ENCODE results near the gene ING2.
"Not testable (repeated sequence)": the region's sequence is repeated elsewhere in the genome, so short reads cannot be mapped to it uniquely, and the experiment has no call there.

Gene ING2, protein sequence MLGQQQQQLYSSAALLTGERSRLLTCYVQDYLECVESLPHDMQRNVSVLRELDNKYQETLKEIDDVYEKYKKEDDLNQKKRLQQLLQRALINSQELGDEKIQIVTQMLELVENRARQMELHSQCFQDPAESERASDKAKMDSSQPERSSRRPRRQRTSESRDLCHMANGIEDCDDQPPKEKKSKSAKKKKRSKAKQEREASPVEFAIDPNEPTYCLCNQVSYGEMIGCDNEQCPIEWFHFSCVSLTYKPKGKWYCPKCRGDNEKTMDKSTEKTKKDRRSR
- total RNA-seq, result 8.2 reads per million in 2 donors

DNA sequence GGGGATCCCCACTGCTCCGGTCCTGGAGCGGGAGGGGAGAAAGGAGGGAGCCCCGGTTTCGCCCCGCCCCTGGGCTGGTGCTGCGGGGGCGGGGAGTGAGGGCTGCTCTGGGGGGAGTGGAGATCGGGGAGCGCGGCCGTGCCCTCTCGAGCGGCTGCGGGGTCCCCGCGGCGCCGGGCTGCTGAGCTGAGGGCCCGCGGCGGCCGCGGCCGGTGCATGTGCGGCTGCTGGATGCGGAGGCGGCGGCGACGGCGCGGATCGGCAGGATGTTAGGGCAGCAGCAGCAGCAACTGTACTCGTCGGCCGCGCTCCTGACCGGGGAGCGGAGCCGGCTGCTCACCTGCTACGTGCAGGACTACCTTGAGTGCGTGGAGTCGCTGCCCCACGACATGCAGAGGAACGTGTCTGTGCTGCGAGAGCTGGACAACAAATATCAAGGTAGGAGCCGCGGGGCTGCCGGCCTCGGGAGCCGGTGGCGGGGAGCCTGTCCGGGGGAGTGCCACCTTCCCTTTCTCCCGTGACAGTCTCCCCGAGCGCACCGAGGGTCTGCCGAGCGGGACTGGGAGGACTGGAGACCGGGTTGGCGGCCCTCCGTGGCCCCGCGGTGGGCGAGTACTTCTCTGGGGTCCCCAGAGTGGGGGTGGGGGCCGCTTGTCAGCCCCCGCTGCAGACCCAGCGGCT, at the start of gene ING2:
ING2 (plus strand) TSS at position 129 of the 681 bp plus-strand sequence; CDS start at position 267, 138 bp downstream.
- DNase-seq, result peak; percentile 90

DNA sequence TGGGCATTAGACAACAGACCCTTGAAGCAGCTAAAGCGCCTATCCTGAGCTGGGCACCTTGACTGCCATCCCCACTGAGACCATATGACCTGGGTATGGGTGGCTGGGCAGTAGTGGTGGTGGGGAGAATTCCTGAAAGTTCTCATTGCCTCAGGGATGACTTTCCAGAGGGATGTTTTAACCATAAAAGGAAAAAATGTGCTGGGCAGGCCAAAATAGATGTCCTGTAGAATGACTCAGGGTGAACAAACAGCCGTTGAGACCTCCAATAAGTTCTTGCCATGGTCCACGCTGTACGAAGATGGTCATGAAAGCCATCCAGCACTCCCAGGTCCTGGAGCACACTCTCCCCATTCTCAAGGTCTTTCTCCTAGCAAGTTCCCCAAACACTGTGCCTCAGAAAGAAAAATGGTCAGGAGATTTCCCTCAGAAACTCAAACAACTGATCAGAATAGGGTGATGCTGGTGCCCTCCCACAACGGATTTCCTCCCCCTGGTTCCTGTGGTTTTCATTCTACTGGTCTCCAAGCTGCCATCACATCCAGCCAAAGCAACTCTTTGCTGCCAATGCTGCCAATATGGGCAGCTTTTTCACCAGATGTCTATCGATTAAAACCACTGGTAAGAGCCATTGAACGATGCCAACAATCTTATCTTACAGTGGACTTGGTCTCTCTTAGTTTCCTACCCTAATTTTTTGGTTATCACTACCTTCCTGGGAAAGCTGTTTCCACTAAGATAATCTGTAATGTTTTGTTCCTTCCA, 49.2 kb upstream of the ING2 start:
- DNase-seq, result no peak

DNA sequence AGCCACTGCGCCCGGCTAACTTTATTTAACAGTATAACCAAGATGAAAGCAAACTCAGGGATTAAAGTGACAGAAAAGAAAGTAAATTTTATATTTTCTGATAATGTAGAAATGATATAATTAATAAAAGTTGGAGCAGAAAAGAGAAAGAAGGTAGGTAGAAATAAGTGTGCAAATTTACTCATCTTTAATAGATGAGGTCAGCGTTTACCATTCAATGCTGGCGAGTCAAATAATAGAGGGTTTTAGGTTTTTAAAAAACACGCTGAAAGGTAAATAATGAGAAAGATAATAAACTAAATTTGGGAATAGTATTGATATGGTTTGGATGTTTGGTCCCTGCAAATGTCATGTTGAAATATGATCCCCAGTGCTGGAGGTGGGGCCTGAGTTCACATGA, 46.9 kb upstream of the ING2 start:
- DNase-seq, result no peak

DNA sequence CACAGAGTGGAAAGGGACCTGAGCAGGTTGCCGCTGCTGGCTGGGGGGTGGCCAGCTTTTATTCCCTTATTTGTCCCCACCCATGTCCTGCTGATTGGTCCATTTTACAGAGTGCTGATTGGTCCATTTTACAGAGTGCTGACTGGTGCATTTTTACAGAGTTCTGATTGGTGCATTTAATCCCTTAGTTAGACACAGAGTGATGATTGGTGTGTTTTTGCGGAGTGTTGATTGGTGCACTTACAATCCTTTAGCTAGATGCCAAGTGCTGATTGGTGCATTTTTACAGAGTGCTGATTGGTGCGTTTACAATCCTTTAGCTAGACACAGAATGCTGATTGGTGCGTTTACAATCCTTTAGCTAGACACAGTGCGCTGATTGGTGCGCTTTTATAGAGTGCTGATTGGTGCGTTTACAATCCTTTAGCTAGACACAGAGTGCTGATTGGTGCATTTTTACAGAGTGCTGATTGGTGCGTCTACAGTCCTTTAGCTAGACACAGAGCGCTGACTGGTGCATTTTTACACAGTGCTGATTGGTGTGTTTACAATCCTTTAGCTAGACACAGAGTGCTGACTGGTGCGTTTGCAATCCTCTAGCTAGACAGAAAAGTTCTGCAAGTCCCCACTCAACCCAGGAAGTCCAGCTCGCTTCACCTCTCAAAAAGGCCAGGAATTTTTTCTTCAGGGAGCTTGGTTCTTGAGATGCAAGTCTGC, 40.8 kb upstream of the ING2 start:
- DNase-seq, result not testable (repeated sequence)

DNA sequence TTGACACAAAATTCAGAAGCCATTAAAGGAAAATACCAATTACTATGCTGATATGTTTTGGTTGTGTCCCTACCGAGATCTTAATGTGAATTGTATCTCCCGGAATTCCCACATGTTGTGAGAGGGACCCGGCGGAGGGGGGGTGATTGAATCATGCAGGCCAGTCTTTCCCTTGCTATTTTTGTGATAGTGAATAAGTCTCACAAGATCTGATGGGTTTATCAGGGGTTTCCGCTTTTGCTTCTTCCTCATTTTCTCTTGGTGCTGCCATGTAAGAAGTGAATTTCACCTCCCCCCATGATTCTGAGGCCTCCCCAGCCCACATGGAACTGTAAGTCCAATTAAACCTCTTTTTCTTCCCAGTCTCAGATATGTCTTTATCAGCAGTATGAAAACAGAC, 39.0 kb upstream of the ING2 start:
- DNase-seq, result not testable (repeated sequence)

DNA sequence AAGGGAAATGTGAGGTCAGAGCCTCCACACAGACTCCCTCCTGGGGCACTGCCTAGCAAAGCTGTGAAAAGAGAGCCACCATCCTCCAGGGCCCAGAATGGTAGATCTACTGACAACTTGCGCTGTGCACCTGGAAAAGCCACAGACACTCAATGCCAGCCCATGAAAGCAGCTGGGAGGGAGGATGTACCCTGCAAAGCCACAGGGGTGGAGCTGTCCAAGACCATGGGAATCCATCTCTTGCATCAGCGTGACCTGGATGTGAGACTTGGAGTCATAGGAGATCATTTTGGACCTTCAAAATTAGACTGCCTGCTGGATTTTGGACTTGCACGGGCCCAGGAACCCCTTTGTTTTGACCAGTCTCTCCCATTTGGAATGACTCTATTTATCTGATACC, 37.6 kb upstream of the ING2 start:
- no peak for DNase-seq

DNA sequence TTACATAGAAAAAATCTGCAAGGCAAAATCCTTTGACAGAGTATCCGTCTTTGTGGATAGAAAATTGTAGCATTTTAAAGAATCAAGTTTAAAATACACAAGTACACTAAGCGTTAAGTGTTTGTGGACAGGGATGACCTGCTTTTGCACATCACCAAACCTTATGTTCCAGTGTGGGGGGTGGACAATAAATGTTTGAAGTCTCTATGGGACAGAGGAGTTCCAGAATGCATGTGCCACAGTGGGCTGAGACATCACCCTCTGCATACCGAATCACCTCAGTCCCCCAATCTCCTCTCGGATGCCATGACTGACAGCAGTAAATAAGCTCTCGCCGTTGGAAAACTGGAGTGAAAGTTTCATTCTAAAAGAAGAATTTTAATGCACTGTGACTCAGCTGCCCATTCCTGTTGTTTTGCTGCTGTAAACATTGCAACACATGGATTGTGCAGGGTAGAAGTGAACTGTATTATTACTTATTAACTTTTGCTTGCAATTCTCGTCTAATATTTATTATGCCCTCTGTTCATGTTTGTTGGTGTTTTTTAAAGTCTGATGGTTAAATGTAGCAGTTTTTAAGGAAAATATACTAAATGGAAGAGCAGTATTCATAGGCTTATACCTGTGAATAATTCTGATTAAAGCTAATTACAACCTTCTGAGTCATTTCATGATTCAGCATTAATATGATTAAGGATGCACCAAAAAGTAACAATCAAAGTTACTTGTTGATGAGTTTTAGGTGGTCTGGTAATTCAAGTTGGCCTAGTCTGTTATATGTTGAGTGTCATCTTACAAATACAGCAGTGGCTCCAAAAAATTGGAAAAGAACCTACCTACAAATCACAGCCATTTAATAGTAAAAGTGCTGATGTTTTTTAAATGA, 36.4 kb upstream of the ING2 start:
- DNase-seq, result no peak

DNA sequence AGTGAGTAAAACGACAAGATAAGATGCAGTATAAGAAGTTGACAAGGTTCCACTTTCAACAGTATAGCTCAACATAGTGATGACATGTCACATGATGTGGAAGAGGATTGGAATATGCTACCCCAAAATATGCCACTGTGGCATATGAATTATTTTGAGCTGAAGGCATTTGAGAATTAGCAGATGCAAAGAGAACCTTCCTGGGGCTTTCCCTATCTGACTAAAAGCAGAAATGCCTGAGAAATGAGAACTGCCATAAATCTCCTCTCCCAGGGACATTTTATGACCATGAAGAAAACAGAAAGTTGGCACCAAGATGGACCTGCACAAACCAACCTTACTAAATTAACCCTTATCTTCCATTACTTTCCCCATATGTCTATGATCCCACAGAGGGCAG, 35.6 kb upstream of the ING2 start:
- no peak for DNase-seq

DNA sequence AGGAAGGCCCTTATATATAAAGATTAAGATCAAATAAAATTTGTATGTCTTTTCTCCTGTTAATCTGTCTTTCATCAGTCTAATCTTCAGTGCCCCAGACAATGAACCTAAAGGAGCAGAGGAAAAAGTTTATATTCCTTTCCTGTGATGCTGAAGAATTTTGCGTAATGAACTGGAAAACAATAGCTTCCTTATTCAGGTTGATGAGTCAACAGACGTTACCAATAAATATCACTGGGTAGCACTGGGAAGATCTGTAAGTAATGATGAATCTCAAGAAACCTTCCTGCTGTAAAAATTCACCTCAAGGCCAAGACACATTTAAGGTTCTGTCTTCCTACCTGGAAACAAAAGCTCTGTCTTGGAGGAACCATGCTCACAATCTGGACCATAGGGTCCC, 34.9 kb upstream of the ING2 start:
- no peak for DNase-seq

DNA sequence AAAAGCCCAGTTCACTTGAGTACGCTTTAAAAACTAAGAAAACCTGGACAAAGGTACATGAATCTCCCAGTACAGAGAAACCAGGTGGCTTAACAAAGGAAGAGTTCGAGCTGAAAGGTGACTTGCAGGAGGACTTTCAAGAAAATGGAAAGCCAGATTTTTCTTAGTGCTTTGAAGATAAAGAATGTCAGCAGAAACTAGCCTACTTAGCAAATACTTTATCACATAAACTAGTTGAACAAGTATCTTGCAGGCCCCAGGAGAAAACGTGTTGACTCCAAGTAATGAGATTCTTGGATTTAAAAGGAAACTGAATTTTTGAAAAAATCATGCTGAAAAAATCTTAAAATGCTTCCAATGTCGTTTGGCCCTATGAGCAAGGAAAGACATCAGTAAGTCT, 34.0 kb upstream of the ING2 start:
- DNase-seq, result no peak

DNA sequence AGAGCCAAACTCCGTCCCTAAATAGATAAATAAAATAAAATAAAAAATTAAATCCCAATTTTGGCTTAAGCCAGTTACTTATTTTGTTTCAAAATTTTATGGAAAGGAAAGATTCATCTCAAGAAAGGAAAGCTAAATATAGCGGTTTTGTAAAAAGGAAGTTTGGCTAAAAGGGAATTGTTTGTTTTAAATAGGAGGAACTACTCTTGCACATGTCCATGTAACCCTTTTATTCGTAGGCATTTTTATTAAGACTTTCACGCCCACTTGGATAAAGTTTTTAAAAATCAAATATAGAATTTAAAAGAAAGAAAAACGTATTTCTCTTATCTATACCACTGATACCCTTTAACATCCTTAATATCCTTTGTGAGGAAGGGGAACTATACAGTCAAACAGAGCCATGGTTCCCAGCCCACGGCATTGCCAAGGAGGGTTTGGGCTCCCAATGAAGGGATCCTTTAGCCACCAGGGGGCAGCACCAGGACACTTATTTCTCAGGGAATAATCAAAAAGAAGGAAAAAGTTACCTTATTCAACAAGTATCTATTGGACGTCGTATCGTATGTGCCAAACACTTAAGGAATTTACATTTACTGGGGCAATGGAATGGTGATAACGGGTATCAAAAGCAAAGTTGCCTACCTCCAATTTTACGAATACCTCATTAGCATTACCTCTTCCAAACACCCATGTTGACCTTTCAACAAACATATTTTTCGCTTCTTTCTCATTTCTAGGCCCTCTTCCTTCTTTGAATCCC, 32.7 kb upstream of the ING2 start:
- no peak for DNase-seq

DNA sequence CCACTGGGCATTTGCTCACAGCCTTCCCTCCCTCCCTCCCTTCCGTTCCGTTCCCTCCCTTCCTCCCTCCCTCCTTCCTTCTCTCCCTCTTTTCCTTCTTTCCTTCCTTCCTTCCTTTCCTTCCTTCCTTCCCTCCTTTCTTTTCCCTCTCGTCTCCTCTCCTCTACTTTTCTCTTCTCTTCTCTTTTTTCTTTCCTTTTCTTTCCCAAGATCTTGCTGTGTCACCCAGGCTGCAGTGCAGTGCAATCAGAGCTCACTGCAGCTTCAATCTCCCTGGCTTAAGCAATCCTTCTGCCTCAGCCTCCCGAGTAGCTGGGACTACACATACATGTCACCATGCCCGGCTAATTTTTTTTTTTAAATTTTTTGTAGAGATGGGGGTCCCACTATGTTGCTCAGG, 26.7 kb upstream of the ING2 start:
- no peak for DNase-seq

DNA sequence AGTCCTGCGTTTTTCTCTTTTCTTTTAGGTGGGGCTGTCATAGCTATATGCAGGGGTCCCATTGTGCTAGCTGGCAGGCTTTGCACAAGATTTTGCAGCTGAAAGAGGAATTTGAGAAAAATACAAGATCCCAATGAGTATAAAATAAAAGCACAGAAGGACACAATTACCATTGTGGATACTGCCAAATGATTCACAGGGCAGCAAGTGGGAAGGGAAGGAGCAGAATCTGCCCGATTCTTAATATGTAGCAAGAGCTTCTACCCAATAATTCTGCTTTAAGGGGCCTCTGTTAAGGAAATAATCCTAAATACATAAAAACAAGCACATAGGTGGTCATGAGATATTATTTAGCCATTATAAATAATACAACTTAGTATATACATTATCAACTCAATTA, 25.9 kb upstream of the ING2 start:
- no peak for DNase-seq

DNA sequence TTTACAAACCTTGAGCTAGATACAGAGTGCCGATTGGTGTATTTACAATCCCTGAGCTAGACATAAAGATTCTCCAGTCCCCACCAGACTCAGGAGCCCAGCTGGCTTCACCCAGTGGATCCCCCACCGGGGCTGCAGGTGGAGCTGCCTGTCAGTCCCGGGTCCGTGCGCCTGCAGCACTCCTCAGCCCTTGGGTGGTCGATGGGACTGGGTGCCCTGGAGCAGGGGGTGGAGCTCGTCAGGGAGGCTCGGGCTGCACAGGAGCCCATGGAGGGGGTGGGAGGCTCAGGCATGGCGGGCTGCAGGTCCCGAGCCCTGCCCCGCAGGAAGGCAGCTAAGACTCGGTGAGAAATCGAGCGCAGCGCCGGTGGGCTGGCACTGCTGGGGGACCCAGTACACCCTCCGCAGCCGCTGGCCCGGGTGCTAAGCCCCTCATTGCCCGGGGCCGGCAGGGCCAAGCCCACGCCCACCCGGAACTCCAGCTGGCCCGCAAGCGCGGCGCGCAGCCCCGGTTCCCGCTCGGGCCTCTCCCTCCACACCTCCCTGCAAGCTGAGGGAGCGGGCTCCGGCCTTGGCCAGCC, 22.3 kb upstream of the ING2 start:
- DNase-seq, result not testable (repeated sequence)

DNA sequence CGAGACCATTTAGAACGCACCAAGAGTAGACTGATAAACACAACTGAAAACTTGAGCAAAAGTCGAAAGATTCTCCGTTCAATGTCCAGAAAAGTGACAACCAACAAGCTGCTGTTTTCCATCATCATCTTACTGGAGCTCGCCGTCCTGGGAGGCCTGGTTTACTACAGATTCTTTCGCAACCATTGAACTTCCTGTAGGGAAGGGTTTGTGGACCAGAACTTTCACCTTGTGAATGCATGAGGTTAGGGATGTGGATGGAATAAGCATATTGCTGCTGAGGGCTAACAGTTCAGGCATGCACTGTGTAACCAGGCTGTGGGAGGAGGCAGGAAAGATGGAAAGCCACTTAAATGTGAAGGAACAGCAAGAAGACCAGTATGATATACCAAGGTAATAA, 20.9 kb upstream of the ING2 start:
- no peak for DNase-seq

DNA sequence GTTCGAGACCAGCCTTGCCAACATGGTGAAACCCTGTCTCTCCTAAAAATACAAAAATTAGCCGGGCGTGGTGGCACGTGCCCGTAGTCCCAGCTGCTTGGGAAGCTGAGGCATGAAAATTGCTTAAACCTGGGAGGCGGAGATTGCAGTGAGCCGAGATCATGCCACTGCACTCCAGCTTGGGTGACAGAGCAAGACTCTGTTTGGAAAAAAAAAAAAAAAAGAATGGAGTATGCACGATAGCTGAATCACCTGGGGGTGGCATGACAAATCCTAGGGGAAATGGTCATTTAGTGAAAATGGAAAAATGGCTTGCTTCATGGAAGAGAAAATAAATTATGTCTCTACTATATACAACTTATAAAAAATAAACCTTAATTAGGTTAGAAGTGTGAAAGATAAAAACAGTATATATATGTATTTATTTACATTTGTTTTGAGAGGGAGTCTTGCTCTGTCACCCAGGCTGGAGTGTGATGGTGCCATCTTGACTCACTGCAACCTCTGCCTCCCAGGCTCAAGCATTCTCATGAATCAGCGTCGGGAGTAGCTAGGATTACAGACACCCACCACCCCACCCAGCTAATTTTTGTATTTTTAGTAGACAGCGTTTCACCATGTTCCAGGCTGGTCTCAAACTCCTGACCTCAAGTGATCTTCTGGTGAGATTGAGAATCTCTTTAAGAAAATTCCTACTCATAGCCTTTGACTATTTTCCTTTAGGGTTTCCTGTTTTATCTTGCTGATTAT, 19.3 kb upstream of the ING2 start:
- DNase-seq, result no peak

DNA sequence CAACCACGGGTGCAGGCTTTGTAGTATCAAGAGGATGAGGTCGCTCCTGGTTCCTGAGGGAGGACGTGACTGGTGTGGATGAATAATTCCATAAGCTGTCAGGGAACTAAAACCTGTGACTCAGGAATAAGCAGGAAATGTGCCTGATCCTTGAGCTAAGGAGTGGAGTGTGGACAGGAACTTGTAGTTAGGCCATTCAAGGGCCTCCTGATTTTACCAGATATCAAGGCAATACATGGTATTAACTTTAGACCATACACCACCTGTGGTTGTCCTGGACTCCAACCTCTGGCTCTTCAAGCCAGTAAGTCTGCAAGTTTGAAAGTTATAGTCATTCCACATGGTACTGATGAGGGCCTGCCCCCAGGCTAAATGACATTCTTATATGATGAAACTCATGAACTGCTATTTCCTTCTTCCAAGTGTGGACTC, 12.1 kb upstream of the ING2 start:
- no peak for DNase-seq

DNA sequence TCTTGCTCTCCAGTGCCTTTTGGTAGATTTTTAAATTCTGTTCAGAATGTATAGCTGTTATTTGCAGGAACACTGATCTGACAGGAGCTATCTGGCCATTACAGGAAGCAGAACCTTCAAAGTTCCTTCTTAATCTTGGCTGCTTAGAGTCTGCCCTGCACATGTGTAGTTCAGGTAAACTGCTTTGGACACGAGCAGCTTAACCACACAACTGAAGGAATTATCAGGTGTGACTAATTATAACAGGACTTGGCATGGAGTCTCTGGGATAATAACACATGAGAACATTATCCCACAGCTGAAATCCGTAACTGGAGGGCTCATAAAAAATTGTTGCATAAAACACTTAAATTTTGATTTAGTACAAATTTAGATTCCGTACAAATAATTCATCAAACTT, 11.6 kb upstream of the ING2 start:
- DNase-seq, result no peak

DNA sequence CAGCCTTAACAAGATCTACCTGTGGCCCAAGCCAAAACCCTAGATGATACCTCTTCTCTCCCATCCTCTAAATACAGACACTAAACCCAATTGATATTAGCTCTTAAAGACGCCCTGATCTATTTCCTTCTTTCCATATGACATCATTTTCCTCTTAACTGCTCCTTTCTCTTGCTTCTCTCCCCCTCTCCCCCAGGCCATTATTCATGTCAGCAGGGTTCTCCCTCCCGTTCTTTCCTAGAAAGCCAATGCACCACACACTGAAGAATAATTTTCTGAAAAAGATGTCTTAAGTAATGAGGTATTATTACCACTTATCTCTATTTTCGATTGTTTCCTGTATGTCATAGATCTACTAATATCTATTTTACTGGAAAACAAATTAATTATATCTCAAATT, 9.7 kb upstream of the ING2 start:
- no peak for DNase-seq

DNA sequence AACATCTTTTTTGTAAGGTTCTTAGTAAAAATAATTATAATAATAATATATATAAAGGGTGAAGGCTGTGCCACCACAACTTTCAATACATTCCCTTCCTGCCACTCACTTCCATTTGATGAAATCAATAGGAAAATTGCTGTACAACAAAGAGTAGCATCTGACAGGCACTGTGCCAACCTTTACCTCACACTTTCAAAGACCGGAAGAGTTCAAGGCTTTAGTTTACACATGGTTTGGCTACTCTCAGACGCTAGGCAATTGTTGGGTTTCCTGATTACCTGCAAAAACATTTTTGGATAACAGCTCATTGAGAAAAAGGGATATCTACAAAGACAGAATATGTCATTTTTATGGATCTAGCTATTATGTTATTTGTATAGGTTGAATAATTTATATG, 5.5 kb upstream of the ING2 start:
- DNase-seq, result no peak
